Ishikawa (cell line): ENCODE measurements around the gene DUSP10.

Source experiments
- CEBPB ChIP-seq: IDR thresholded peaks from 2 replicates; pipeline ENCODE4 v1.6.1; 2012
- EGR1 ChIP-seq: IDR thresholded peaks from 2 replicates; pipeline ENCODE4 v1.6.1; 2012
- EP300 ChIP-seq: IDR thresholded peaks from 2 replicates; pipeline ENCODE4 v1.6.1; 2012; ENCODE audit warnings: borderline replicate concordance
- MAX ChIP-seq: IDR thresholded peaks from 2 replicates; pipeline ENCODE4 v1.6.1; 2012
- NFIC ChIP-seq: IDR thresholded peaks from 2 replicates; pipeline ENCODE4 v1.6.1; 2012
- RAD21 ChIP-seq: IDR thresholded peaks from 2 replicates; pipeline ENCODE4 v1.6.1; 2012; ENCODE audit warnings: low read depth
- REST ChIP-seq: IDR thresholded peaks from 2 replicates; pipeline ENCODE4 v1.6.1; 2012; ENCODE audit warnings: low read depth, mild to moderate bottlenecking
- TCF12 ChIP-seq: IDR thresholded peaks from 2 replicates; pipeline ENCODE4 v1.6.1; 2012; ENCODE audit warnings: low read depth
- YY1 ChIP-seq: IDR thresholded peaks from 2 replicates; pipeline ENCODE4 v1.6.1; 2012; ENCODE audit warnings: low read depth

- no peak for TF ChIP-seq NFIC
- no peak for TF ChIP-seq YY1
- TF ChIP-seq EGR1: no peak
- no peak for TF ChIP-seq RAD21
- no peak for TF ChIP-seq MAX
- no peak for TF ChIP-seq EP300
- no peak for TF ChIP-seq CEBPB
- TF ChIP-seq TCF12: no peak
- TF ChIP-seq REST: no peak
Measured at GRCh38 chr1:221725735-221726672, 15.9 kb downstream of the DUSP10 start.
